Gastrocnemius medialis (tissue), 4 donors: ENCODE measurements around the gene CEP112. TPM values are rescaled to one million over a fixed set of nuclear protein-coding genes. Genes with fewer than 3 reads are reported as not detected.

Source experiments
- ATAC-seq, 2 donors: fragments of 150-250 bp; one replicate each; pipeline ENCODE4 v1.9.1; 2016
- DNase-seq, 2 donors: peaks; one replicate each; pipeline ENCODE4 v3.0.0-alpha.2; 2019
- H3K27ac ChIP-seq, 4 donors: fragments of 200-600 bp; sonication (generic); 1 replicate in 1 of 4; 2 replicates in 3 of 4; pipeline ENCODE4 v1.5.1; 2016 to 2018; ENCODE audit warnings: mild to moderate bottlenecking in 2 of 4, moderate library complexity in 1 of 4
- H3K27me3 ChIP-seq, 3 donors: fragments of 200-600 bp; sonication (generic) in 2 of 3; 1 replicate in 1 of 3; 2 replicates in 2 of 3; pipeline versions ENCODE4 v1.5.1 to v1.6.0; 2016 to 2019; ENCODE audit warnings: mild to moderate bottlenecking in 1 of 3, moderate library complexity in 1 of 3
- H3K36me3 ChIP-seq, 2 donors: fragments of 200-600 bp; sonication (generic) in 1 of 2; one replicate each; pipeline ENCODE4 v1.5.1; 2017 to 2018
- H3K4me1 ChIP-seq, 2 donors: fragments of 200-600 bp; sonication (generic) in 1 of 2; one replicate each; pipeline ENCODE4 v1.5.1; 2016 to 2017; ENCODE audit warnings: mild to moderate bottlenecking in 2 of 2
- H3K4me3 ChIP-seq, 4 donors: fragments of 200-600 bp; sonication (generic) in 3 of 4; 1 replicate in 1 of 4; 2 replicates in 3 of 4; pipeline ENCODE4 v1.5.1; 2016 to 2019; ENCODE audit warnings: mild to moderate bottlenecking in 2 of 4
- H3K9me3 ChIP-seq, 3 donors: fragments of 200-600 bp; sonication (generic) in 2 of 3; 1 replicate in 1 of 3; 2 replicates in 2 of 3; pipeline ENCODE4 v1.5.1; 2016 to 2019
- CTCF ChIP-seq, 5 experiments: fragments of 450-650 bp in 3 of 5; fragments of 200-600 bp in 2 of 5; sonication (generic) in 2 of 5; IDR thresholded peaks in 4 of 5; conservative IDR thresholded peaks in 1 of 5; 1 replicate in 4 of 5; 2 replicates in 1 of 5; pipeline ENCODE4 v1.5.1; 2016 to 2019; ENCODE audit warnings: antibody characterized with exemption in 5 of 5, mild to moderate bottlenecking in 3 of 5, moderate library complexity in 3 of 5
- POLR2A ChIP-seq, 2 donors: fragments of 450-650 bp; IDR thresholded peaks; one replicate each; pipeline ENCODE4 v1.6.1; 2017; ENCODE audit warnings: antibody characterized with exemption in 2 of 2, mild to moderate bottlenecking in 2 of 2, moderate library complexity in 2 of 2
- in situ Hi-C, 4 donors: fragments of 200-750 bp; cut with MboI; loops; one replicate each; pipeline versions ENCODE4 v1.15.0 to v1.8.0; 2017; ENCODE audit warnings: low sequenced_read_pairs in 4 of 4
- intact Hi-C: fragments of 100-400 bp; cut with DNase I; formaldehyde crosslinking; loops from one replicate; pipeline ENCODE4 v1.15.1; 2023; ENCODE audit warnings: low total_unique reads
- total RNA-seq, 4 donors: library from RNA; depleted of rRNA; stranded (reverse); fragments of >200 nt; gene quantifications; one replicate each; pipeline versions ENCODE4 v1.1.0 to v1.2.3, GENCODE V29; 2016

The CEP112 gene
- 1 to 10 TPM; 6.1 to 8.7 (median 7.1) TPM for total RNA-seq

- Histone ChIP-seq H3K27ac (peak within 1 kb of the TSS; percentile 66 to 76 (median 72)), H3K4me3 (peak within 1 kb of the TSS; percentile 66 to 81 (median 77)), H3K36me3 (no peaks in the 10 kb centered on the region), H3K9me3 (no peaks in the 10 kb centered on the region), H3K4me1 (peaks cover 16 to 18% of the 10 kb centered on the region in 2 donors), H3K27me3 (no peaks in the 10 kb centered on the region)
- in situ Hi-C loops (no loop called here), intact Hi-C loops (no loop called here)
- TF ChIP-seq POLR2A (IDR thresholded peaks at IDR 0.05): peak; percentile 23 to 43
- TF ChIP-seq CTCF (IDR thresholded peaks at IDR 0.05 in 4 of 5, conservative IDR thresholded peaks at IDR 0.05 in 1 of 5): peak in 1 of 5 experiments; percentile 24
- ATAC-seq (peak; percentile 66 to 67), DNase-seq (peak; percentile 14 to 32)
These were observed at the start of gene CEP112 for GRCh38 chr17:66191593-66192377. Gene CEP112, minus strand, starts transcription at chr17:66192133.

GRCh38 chr17:66240630-66241029, 48.7 kb upstream of the CEP112 start:
- no peak for DNase-seq
- in situ Hi-C loops (loop anchor here in 1 of 4 donors (25.0 kb wide), 1 partner anchor 672 kb away; no protein-coding TSS in a partner anchor), intact Hi-C loops (no loop called here)
- no peak overlapping the region for H3K4me3 ChIP-seq
- H3K4me1 ChIP-seq: no peaks in the 10 kb centered on the region
- no peaks in the 10 kb centered on the region for H3K9me3 ChIP-seq
- H3K27me3 ChIP-seq: no peaks in the 10 kb centered on the region
- H3K27ac ChIP-seq: no peak overlapping the region
- ATAC-seq: no peak
- TF ChIP-seq POLR2A (IDR thresholded peaks at IDR 0.05): no peak
- H3K36me3 ChIP-seq: no peaks in the 10 kb centered on the region

- intact Hi-C loops (no loop called here), in situ Hi-C loops (loop anchor here in 1 of 4 donors (25.0 kb wide), 1 partner anchor 672 kb away; no protein-coding TSS in a partner anchor)
- H3K27me3 ChIP-seq: no peaks in the 10 kb centered on the region
- H3K4me3 ChIP-seq: no peak overlapping the region
- H3K9me3 ChIP-seq: no peaks in the 10 kb centered on the region
- ATAC-seq (no peak), DNase-seq (no peak)
- H3K36me3 ChIP-seq: no peaks in the 10 kb centered on the region
- H3K27ac ChIP-seq: no peak overlapping the region
- no peaks in the 10 kb centered on the region for H3K4me1 ChIP-seq
- no peak for TF ChIP-seq POLR2A (IDR thresholded peaks at IDR 0.05)
- TF ChIP-seq CTCF (IDR thresholded peaks at IDR 0.05 in 4 of 5, conservative IDR thresholded peaks at IDR 0.05 in 1 of 5): no peak
These were observed 48.1 kb upstream of the CEP112 start for GRCh38 chr17:66240013-66240412.

- Histone ChIP-seq H3K4me3 (no peak overlapping the region), H3K36me3 (no peaks in the 10 kb centered on the region), H3K9me3 (no peaks in the 10 kb centered on the region), H3K27me3 (no peaks in the 10 kb centered on the region), H3K4me1 (no peaks in the 10 kb centered on the region), H3K27ac (no peak overlapping the region)
- TF ChIP-seq CTCF (IDR thresholded peaks at IDR 0.05 in 4 of 5, conservative IDR thresholded peaks at IDR 0.05 in 1 of 5): no peak
- no peak for TF ChIP-seq POLR2A (IDR thresholded peaks at IDR 0.05)
- DNase-seq (no peak), ATAC-seq (no peak)
- in situ Hi-C loops (loop anchor here in 1 of 4 donors (25.0 kb wide), 1 partner anchor 677 kb away; no protein-coding TSS in a partner anchor), intact Hi-C loops (no loop called here)
These were observed 43.6 kb upstream of the CEP112 start for GRCh38 chr17:66235377-66235994.

- no peaks in the 10 kb centered on the region for H3K4me1 ChIP-seq
- no peaks in the 10 kb centered on the region for H3K36me3 ChIP-seq
- no peaks in the 10 kb centered on the region for H3K27me3 ChIP-seq
- H3K27ac ChIP-seq: no peak overlapping the region
- DNase-seq (no peak), ATAC-seq (no peak)
- in situ Hi-C loops: loop anchor here in 1 of 4 donors (25.0 kb wide), 1 partner anchor 678 kb away; no protein-coding TSS in a partner anchor
- no peaks in the 10 kb centered on the region for H3K9me3 ChIP-seq
- H3K4me3 ChIP-seq: no peak overlapping the region
- intact Hi-C loops: no loop called here
- TF ChIP-seq CTCF (IDR thresholded peaks at IDR 0.05 in 4 of 5, conservative IDR thresholded peaks at IDR 0.05 in 1 of 5): no peak
- TF ChIP-seq POLR2A (IDR thresholded peaks at IDR 0.05): no peak
These were observed 42.7 kb upstream of the CEP112 start for GRCh38 chr17:66234611-66235010.
